CD14-positive monocyte (primary cell): Measurements from ENCODE around the gene PLET1. TPM values are rescaled to one million over a fixed set of nuclear protein-coding genes. Genes with fewer than 3 reads are reported as not detected.

Experiments
- DNase-seq, 3 donors: peaks; one replicate each; pipeline ENCODE4 v3.0.0-alpha.2; 2011 to 2022
- H2AFZ ChIP-seq: 2 replicates; pipeline ENCODE4 v1.6.0; 2012; ENCODE audit warnings: mild to moderate bottlenecking, low read depth, low read length, inconsistent platforms; ENCODE audit not compliant: insufficient read depth, poor library complexity, severe bottlenecking
- H3K27ac ChIP-seq, 2 donors: 1 replicate in 1 of 2; 2 replicates in 1 of 2; pipeline ENCODE4 v1.5.1; 2012 to 2013; ENCODE audit warnings: low read length in 2 of 2, control low read depth in 1 of 2, inconsistent platforms in 1 of 2, low read depth in 1 of 2, mild to moderate bottlenecking in 1 of 2
- H3K27me3 ChIP-seq, 2 donors: one replicate each; pipeline versions ENCODE4 v1.6.0 to v1.6.1; 2011 to 2013; ENCODE audit warnings: low read length in 2 of 2; ENCODE audit not compliant: control insufficient read depth in 2 of 2, insufficient read depth in 2 of 2
- H3K36me3 ChIP-seq, 2 donors: replicated peaks in 1 of 2; 1 replicate in 1 of 2; 2 replicates in 1 of 2; pipeline versions ENCODE4 v1.5.1 to v1.6.1; 2012 to 2013; ENCODE audit warnings: low read length in 2 of 2, control low read depth in 1 of 2, inconsistent platforms in 1 of 2, mild to moderate bottlenecking in 1 of 2; ENCODE audit not compliant: insufficient read depth in 2 of 2, control insufficient read depth in 1 of 2
- H3K4me1 ChIP-seq, 2 donors: 1 replicate in 1 of 2; 2 replicates in 1 of 2; pipeline versions ENCODE4 v1.5.1 to v1.6.1; 2012 to 2013; ENCODE audit warnings: low read length in 2 of 2, control low read depth in 1 of 2, inconsistent platforms in 1 of 2, mild to moderate bottlenecking in 1 of 2, moderate library complexity in 1 of 2; ENCODE audit not compliant: insufficient read depth in 2 of 2, control insufficient read depth in 1 of 2
- H3K4me2 ChIP-seq: replicated peaks from 2 replicates; pipeline ENCODE3; 2012; ENCODE audit warnings: low read length, moderate library complexity, mild to moderate bottlenecking; ENCODE audit not compliant: poor library complexity, severe bottlenecking; ENCODE audit errors: extremely low read depth
- H3K4me3 ChIP-seq, 3 experiments: fragments of 200-600 bp in 1 of 3; sonication (generic) in 1 of 3; replicated peaks in 1 of 3; 1 replicate in 2 of 3; 2 replicates in 1 of 3; pipeline ENCODE4 v1.5.1; 2011 to 2013; ENCODE audit warnings: low read length in 3 of 3, mild to moderate bottlenecking in 3 of 3, control low read depth in 2 of 3, low read depth in 2 of 3, inconsistent platforms in 1 of 3, moderate library complexity in 1 of 3
- H3K79me2 ChIP-seq: 2 replicates; pipeline ENCODE4 v1.6.0; 2012; ENCODE audit warnings: mild to moderate bottlenecking, control low read depth, inconsistent platforms, low read length, moderate library complexity; ENCODE audit not compliant: insufficient read depth
- H3K9ac ChIP-seq: 2 replicates; pipeline ENCODE4 v1.6.0; 2017; ENCODE audit warnings: low read length, mild to moderate bottlenecking; ENCODE audit not compliant: insufficient read depth, poor library complexity, severe bottlenecking
- H3K9me3 ChIP-seq, 2 donors: replicated peaks in 1 of 2; 1 replicate in 1 of 2; 2 replicates in 1 of 2; pipeline versions ENCODE4 v1.5.1 to v1.6.1; 2012 to 2013; ENCODE audit warnings: low read length in 2 of 2, control low read depth in 1 of 2; ENCODE audit not compliant: control insufficient read depth in 1 of 2, insufficient read depth in 1 of 2
- H4K20me1 ChIP-seq: 2 replicates; pipeline ENCODE4 v1.6.0; 2012; ENCODE audit warnings: mild to moderate bottlenecking, low read length, control low read depth, moderate library complexity; ENCODE audit not compliant: insufficient read depth
- H3K27ac Mint-ChIP-seq, 7 donors: one replicate each; pipeline ENCODE4 v1.8.0; 2020; ENCODE audit warnings: mild to moderate bottlenecking in 7 of 7, mixed read lengths in 7 of 7, moderate library complexity in 6 of 7, inconsistent platforms in 2 of 7
- H3K27me3 Mint-ChIP-seq, 3 donors: one replicate each; pipeline ENCODE4 v1.8.0; 2021 to 2022; ENCODE audit warnings: low read depth in 3 of 3, mild to moderate bottlenecking in 3 of 3, mixed read lengths in 3 of 3, moderate library complexity in 3 of 3, inconsistent platforms in 1 of 3
- H3K36me3 Mint-ChIP-seq, 2 donors: one replicate each; pipeline ENCODE4 v1.8.0; 2020; ENCODE audit warnings: mixed read lengths in 2 of 2, inconsistent platforms in 1 of 2, mild to moderate bottlenecking in 1 of 2
- H3K4me1 Mint-ChIP-seq: one replicate; pipeline ENCODE4 v1.8.0; 2020; ENCODE audit warnings: mild to moderate bottlenecking, mixed read lengths
- H3K4me3 Mint-ChIP-seq, 2 donors: one replicate each; pipeline ENCODE4 v1.8.0; 2020; ENCODE audit warnings: mild to moderate bottlenecking in 2 of 2, mixed read lengths in 2 of 2, moderate library complexity in 1 of 2
- H3K9me3 Mint-ChIP-seq, 7 donors: one replicate each; pipeline ENCODE4 v1.8.0; 2020 to 2022; ENCODE audit warnings: mixed read lengths in 7 of 7, mild to moderate bottlenecking in 6 of 7, moderate library complexity in 6 of 7, inconsistent platforms in 2 of 7
- CTCF ChIP-seq: fragments of 200-600 bp; IDR thresholded peaks from one replicate; pipeline ENCODE4 v1.8.0; 2022; ENCODE audit warnings: antibody characterized with exemption, mild to moderate bottlenecking
- WGBS: methylation state at CpG from one replicate; pipeline ENCODE4 v1.1.5; 2013; ENCODE audit warnings: missing lambda C conversion rate; ENCODE audit not compliant: insufficient coverage; 5-methylcytosine and 5-hydroxymethylcytosine counted together
- intact Hi-C, 2 donors: fragments of 100-400 bp; cut with micrococcal nuclease; formaldehyde crosslinking; loops; one replicate each; pipeline versions ENCODE4 v1.15.0 to v1.15.1; 2023
- polyA plus RNA-seq, 3 donors: library from polyadenylated mRNA; depleted of rRNA in 1 of 3; unstranded in 2 of 3; stranded (reverse) in 1 of 3; fragments of 300-500 nt in 2 of 3; fragments of >200 nt in 1 of 3; fragmentation: Illumina TruSeq in 2 of 3; gene quantifications; 1 replicate in 2 of 3; 2 replicates in 1 of 3; pipeline ENCODE4 v1.2.3, GENCODE V29; 2012 to 2021

PLET1 gene
- polyA plus RNA-seq, 3 donors: not detected

DNA sequence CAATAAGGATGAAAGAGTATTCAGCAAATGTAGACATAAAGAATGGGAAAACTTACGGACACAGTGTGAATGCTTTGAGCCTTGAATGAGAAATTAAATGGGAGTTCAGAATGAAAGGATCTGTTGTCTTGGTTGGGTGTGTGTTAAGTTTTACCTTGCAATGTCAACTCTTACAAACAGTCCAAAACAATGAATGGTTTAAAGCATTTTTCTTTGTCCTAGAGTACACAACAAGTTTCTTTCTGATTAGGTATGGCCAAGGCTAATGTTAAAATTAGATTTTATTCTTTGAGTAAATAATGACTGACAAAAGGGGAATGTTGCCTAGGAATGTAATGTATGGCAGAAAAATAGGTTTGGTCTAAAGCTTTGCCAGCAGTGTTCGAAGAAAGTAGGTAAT lies 32.0 kb downstream of the PLET1 start:
- Mint-ChIP-seq H3K27ac (no peak overlapping the region), H3K4me1 (peaks cover 18% of the 10 kb centered on the region)
- no peak overlapping the region for H2AFZ ChIP-seq

GRCh38 chr11:112227471-112227870 lies 33.2 kb downstream of the PLET1 start:
- DNase-seq: no peak
- intact Hi-C loops: loop anchor here in 1 of 2 donors (10.0 kb wide), 1 partner anchor 53 kb away; the partner anchor contains the start of gene BCO2

More for the DNA sequence above, 32.0 kb downstream of the PLET1 start:
- peaks cover 43 to 57% of the 10 kb centered on the region in 2 donors for H3K36me3 ChIP-seq
- intact Hi-C loops: loop anchor here in 1 of 2 donors (10.0 kb wide), 1 partner anchor 54 kb away; the partner anchor contains the start of gene BCO2
- H3K27me3 ChIP-seq: no peaks in the 10 kb centered on the region
- H3K79me2 ChIP-seq: peaks cover 26% of the 10 kb centered on the region
- DNase-seq: no peak
- WGBS: 100% methylated on average over 1 of the region's 2 CpGs
- no peak overlapping the region for H3K27ac ChIP-seq
- peaks cover 51 to 52% of the 10 kb centered on the region in 2 donors for H3K36me3 Mint-ChIP-seq
- no peak overlapping the region for H3K4me3 Mint-ChIP-seq
- peaks cover 10 to 14% of the 10 kb centered on the region in 2 donors for H3K4me1 ChIP-seq
- peaks cover 0 to 4% (median 2%) of the 10 kb centered on the region in 3 donors for H3K27me3 Mint-ChIP-seq
- H3K9me3 ChIP-seq: no peaks in the 10 kb centered on the region
- no peak overlapping the region for H3K4me2 ChIP-seq
- no peak for TF ChIP-seq CTCF
- no peaks in the 10 kb centered on the region for H4K20me1 ChIP-seq
- H3K9ac ChIP-seq: no peak overlapping the region
- peaks cover 0 to 2% (median 0%) of the 10 kb centered on the region in 7 donors for H3K9me3 Mint-ChIP-seq
- H3K4me3 ChIP-seq: no peak overlapping the region

More at GRCh38 chr11:112227471-112227870, 33.2 kb downstream of the PLET1 start:
- WGBS: 100% methylated on average over 3 of the region's 4 CpGs
- peaks cover 42 to 43% of the 10 kb centered on the region in 2 donors for H3K36me3 Mint-ChIP-seq
- Histone ChIP-seq H3K4me1 (peaks cover 10 to 14% of the 10 kb centered on the region in 2 donors), H3K36me3 (peaks cover 33 to 45% of the 10 kb centered on the region in 2 donors), H4K20me1 (no peaks in the 10 kb centered on the region), H3K79me2 (peaks cover 26% of the 10 kb centered on the region), H2AFZ (no peak overlapping the region), H3K9ac (peak overlapping the region; percentile 86), H3K4me2 (peak overlapping the region; percentile 78), H3K9me3 (no peaks in the 10 kb centered on the region), H3K27ac (peak overlapping the region in 1 of 2 donors; percentile 99), H3K27me3 (no peaks in the 10 kb centered on the region), H3K4me3 (peak overlapping the region in 1 of 3 experiments; percentile 79)
- peaks cover 20% of the 10 kb centered on the region for H3K4me1 Mint-ChIP-seq
- H3K9me3 Mint-ChIP-seq: peaks cover 0 to 2% (median 0%) of the 10 kb centered on the region in 7 donors
- peaks cover 0 to 4% (median 2%) of the 10 kb centered on the region in 3 donors for H3K27me3 Mint-ChIP-seq
- peak overlapping the region; percentile 39 to 99 (median 98) for H3K27ac Mint-ChIP-seq
- peak overlapping the region; percentile 83 to 92 for H3K4me3 Mint-ChIP-seq
- no peak for TF ChIP-seq CTCF
